HFFc6 (cell line): ENCODE results near the gene CST7. TPM values are rescaled to one million over a fixed set of nuclear protein-coding genes. Genes with fewer than 3 reads are reported as not detected.

Experiments
- DNase-seq: peaks from one replicate; pipeline ENCODE4 v3.0.0-alpha.2; 2018
- H3K27ac Mint-ChIP-seq: 2 replicates; pipeline ENCODE4 v1.8.0; 2020; ENCODE audit warnings: mild to moderate bottlenecking, mixed read lengths
- H3K27me3 Mint-ChIP-seq: 2 replicates; pipeline ENCODE4 v1.8.0; 2021; ENCODE audit warnings: mild to moderate bottlenecking, moderate library complexity, mixed read lengths; ENCODE audit not compliant: insufficient read depth
- H3K36me3 Mint-ChIP-seq: 2 replicates; pipeline ENCODE4 v1.8.0; 2021; ENCODE audit warnings: low read depth, mixed read lengths
- H3K4me1 Mint-ChIP-seq: 2 replicates; pipeline ENCODE4 v1.8.0; 2020; ENCODE audit warnings: low read depth, mixed read lengths
- H3K4me3 Mint-ChIP-seq: 2 replicates; pipeline ENCODE4 v1.8.0; 2020; ENCODE audit warnings: mild to moderate bottlenecking, moderate library complexity, mixed read lengths
- H3K9me3 Mint-ChIP-seq: 2 replicates; pipeline ENCODE4 v1.8.0; 2020; ENCODE audit warnings: mild to moderate bottlenecking, mixed read lengths
- CTCF ChIP-seq: fragments of 200-600 bp; sonication (generic); IDR thresholded peaks from 2 replicates; pipeline ENCODE4 v1.5.0; 2021; ENCODE audit warnings: antibody characterized with exemption, mild to moderate bottlenecking
- total RNA-seq, 6 experiments: library from RNA; stranded (reverse); fragmentation: NEBNext Ultra II Directional; extraction: Animal tissue kit (Norgen Biotek cat#: 25700); gene quantifications; 2 replicates in 1 of 6; 3 replicates in 5 of 6; pipeline ENCODE4 v1.2.3, GENCODE V29; 2021

CST7 gene
- total RNA-seq, 6 experiments from 2014 or later, result not detected

GRCh38 chr20:24936526-24937407 lies 12.3 kb upstream of the CST7 start:
- H3K36me3 Mint-ChIP-seq, result no peaks in the 10 kb centered on the region
- H3K4me3 Mint-ChIP-seq, result no peak overlapping the region
- peaks cover 13% of the 10 kb centered on the region for H3K4me1 Mint-ChIP-seq
- H3K9me3 Mint-ChIP-seq, result peaks cover 5% of the 10 kb centered on the region; the same call in 1 of the 2 replicates
- no peak overlapping the region for H3K27ac Mint-ChIP-seq
- no peak for DNase-seq
- peaks cover 14% of the 10 kb centered on the region for H3K27me3 Mint-ChIP-seq
- no peak for TF ChIP-seq CTCF

GRCh38 chr20:24937579-24937978 lies 11.5 kb upstream of the CST7 start:
- DNase-seq, result no peak
- TF ChIP-seq CTCF, result no peak
- H3K9me3 Mint-ChIP-seq, result peaks cover 5% of the 10 kb centered on the region; the same call in 1 of the 2 replicates
- peaks cover 19% of the 10 kb centered on the region for H3K27me3 Mint-ChIP-seq
- no peaks in the 10 kb centered on the region for H3K36me3 Mint-ChIP-seq
- no peak overlapping the region for H3K27ac Mint-ChIP-seq
- H3K4me3 Mint-ChIP-seq, result no peak overlapping the region
- peaks cover 4% of the 10 kb centered on the region for H3K4me1 Mint-ChIP-seq

GRCh38 chr20:24938498-24938897 lies 10.6 kb upstream of the CST7 start:
- no peak for TF ChIP-seq CTCF
- Mint-ChIP-seq H3K9me3 (peaks cover 5% of the 10 kb centered on the region; the same call in 1 of the 2 replicates), H3K27ac (no peak overlapping the region), H3K4me1 (no peaks in the 10 kb centered on the region), H3K4me3 (no peak overlapping the region), H3K36me3 (no peaks in the 10 kb centered on the region), H3K27me3 (peaks cover 19% of the 10 kb centered on the region)
- no peak for DNase-seq

GRCh38 chr20:24939036-24939435 lies 10.0 kb upstream of the CST7 start:
- Mint-ChIP-seq H3K4me3 (no peak overlapping the region), H3K27ac (no peak overlapping the region), H3K36me3 (no peaks in the 10 kb centered on the region), H3K4me1 (no peaks in the 10 kb centered on the region), H3K9me3 (peaks cover 5% of the 10 kb centered on the region; the same call in 1 of the 2 replicates), H3K27me3 (peaks cover 19% of the 10 kb centered on the region)
- no peak for DNase-seq
- TF ChIP-seq CTCF, result no peak

GRCh38 chr20:24942679-24943078 lies 6.4 kb upstream of the CST7 start:
- Mint-ChIP-seq H3K27ac (no peak overlapping the region), H3K4me3 (no peak overlapping the region), H3K9me3 (peaks cover 23% of the 10 kb centered on the region), H3K27me3 (peaks cover 19% of the 10 kb centered on the region), H3K4me1 (no peaks in the 10 kb centered on the region), H3K36me3 (peaks cover 15% of the 10 kb centered on the region)
- no peak for DNase-seq
- no peak for TF ChIP-seq CTCF
